WTC11 (cell line): ENCODE data around the gene HSF2BP. TPM values are rescaled to one million over a fixed set of nuclear protein-coding genes. Genes with fewer than 3 reads are reported as not detected.

Experiments
- ATAC-seq: fragments of 200-7000 bp; cut with Tn5 transposase; 2 replicates; pipeline ENCODE4 v1.10.0; 2021; ENCODE audit warnings: mild to moderate bottlenecking, moderate library complexity
- CTCF ChIA-PET: fragments of 300-600 bp; sonication (Branson Sonifier 250); formaldehyde crosslinking; loops from one replicate; lab custom pipeline; 2021; ENCODE audit warnings: antibody characterized with exemption; lab: Charles Lee
- POLR2A ChIA-PET: fragments of 350-600 bp; sonication (Branson Sonifier 250); formaldehyde crosslinking; loops from one replicate; lab custom pipeline; 2021; ENCODE audit warnings: antibody characterized with exemption; lab: Charles Lee
- DNase-seq: peaks from one replicate; pipeline ENCODE4 v3.0.0; 2021; ENCODE audit warnings: low spot score
- H3K27ac Mint-ChIP-seq: 2 replicates; pipeline ENCODE4 v1.8.0; 2021; ENCODE audit warnings: mixed read lengths
- H3K27me3 Mint-ChIP-seq: 2 replicates; pipeline ENCODE4 v1.8.0; 2021; ENCODE audit warnings: low read depth, mild to moderate bottlenecking, moderate library complexity, mixed read lengths
- H3K36me3 Mint-ChIP-seq: 2 replicates; pipeline ENCODE4 v1.8.0; 2021; ENCODE audit warnings: mixed read lengths
- H3K4me1 Mint-ChIP-seq: 2 replicates; pipeline ENCODE4 v1.8.0; 2022; ENCODE audit warnings: mixed read lengths
- H3K4me3 Mint-ChIP-seq: 2 replicates; pipeline ENCODE4 v1.8.0; 2021; ENCODE audit warnings: mild to moderate bottlenecking, moderate library complexity, mixed read lengths
- H3K9me3 Mint-ChIP-seq: 2 replicates; pipeline ENCODE4 v1.8.0; 2021; ENCODE audit warnings: mixed read lengths
- CDX4 ChIP-seq: fragments of 250-450 bp; sonication (Bioruptor Pico); IDR thresholded peaks from 2 replicates; pipeline ENCODE4 v1.9.0; 2021; ENCODE audit warnings: moderate library complexity, mild to moderate bottlenecking, inconsistent platforms, borderline replicate concordance
- ETV6 ChIP-seq: sonication (generic); formaldehyde crosslinking; IDR thresholded peaks from 2 replicates; pipeline ENCODE4 v1.8.1; 2022; ENCODE audit warnings: mild to moderate bottlenecking, missing genetic modification reagents
- FOXK1 ChIP-seq: sonication (generic); formaldehyde crosslinking; IDR thresholded peaks from 2 replicates; pipeline ENCODE4 v1.8.0; 2022; ENCODE audit warnings: mild to moderate bottlenecking, moderate library complexity, missing genetic modification reagents
- FOXP1 ChIP-seq: sonication (generic); formaldehyde crosslinking; IDR thresholded peaks from 2 replicates; pipeline ENCODE4 v1.8.0; 2022; ENCODE audit warnings: missing genetic modification reagents, mild to moderate bottlenecking, moderate library complexity, borderline replicate concordance
- JAZF1 ChIP-seq: fragments of 250-450 bp; sonication (Bioruptor Pico); IDR thresholded peaks from 2 replicates; pipeline ENCODE4 v1.9.0; 2021; ENCODE audit warnings: moderate library complexity, mild to moderate bottlenecking, inconsistent platforms
- JUN ChIP-seq: sonication (generic); formaldehyde crosslinking; IDR thresholded peaks from 2 replicates; pipeline ENCODE4 v1.8.0; 2023; ENCODE audit warnings: mild to moderate bottlenecking, missing genetic modification reagents
- KAT7 ChIP-seq: sonication (generic); formaldehyde crosslinking; IDR thresholded peaks from 2 replicates; pipeline ENCODE4 v1.8.1; 2023; ENCODE audit warnings: missing genetic modification reagents, mild to moderate bottlenecking, borderline replicate concordance
- NFATC4 ChIP-seq: fragments of 250-450 bp; sonication (Bioruptor Pico); IDR thresholded peaks from 2 replicates; pipeline ENCODE4 v1.9.0; 2021; ENCODE audit warnings: mild to moderate bottlenecking
- NR1H2 ChIP-seq: sonication (generic); formaldehyde crosslinking; IDR thresholded peaks from 2 replicates; pipeline ENCODE4 v1.9.0; 2021; ENCODE audit warnings: mild to moderate bottlenecking, moderate library complexity, missing genetic modification reagents
- RELA ChIP-seq: sonication (generic); formaldehyde crosslinking; IDR thresholded peaks from 2 replicates; pipeline ENCODE4 v1.8.1; 2022; ENCODE audit warnings: missing genetic modification reagents, mild to moderate bottlenecking, borderline replicate concordance
- SMAD4 ChIP-seq: sonication (generic); formaldehyde crosslinking; IDR thresholded peaks from 2 replicates; pipeline ENCODE4 v1.8.0; 2022; ENCODE audit warnings: mild to moderate bottlenecking, missing genetic modification reagents
- USF1 ChIP-seq: sonication (generic); formaldehyde crosslinking; IDR thresholded peaks from 2 replicates; pipeline ENCODE4 v1.8.0; 2022; ENCODE audit warnings: mild to moderate bottlenecking, missing genetic modification reagents
- ZNF317 ChIP-seq: sonication (generic); formaldehyde crosslinking; IDR thresholded peaks from 2 replicates; pipeline ENCODE4 v1.8.1; 2023; ENCODE audit warnings: low read depth, mild to moderate bottlenecking, moderate library complexity, missing genetic modification reagents, borderline replicate concordance
- ZNF425 ChIP-seq: fragments of 250-450 bp; sonication (Bioruptor Pico); conservative IDR thresholded peaks from 2 replicates; pipeline ENCODE4 v1.9.0; 2021; ENCODE audit warnings: mild to moderate bottlenecking
- total RNA-seq: library from RNA; stranded (reverse); gene quantifications from 3 replicates; pipeline ENCODE4 v1.2.3, GENCODE V29; 2021
- TF ChIP-seq, protein P1 (sequence below): sonication (generic); formaldehyde crosslinking; IDR thresholded peaks from 2 replicates; pipeline ENCODE4 v1.8.0; 2022; ENCODE audit warnings: missing genetic modification reagents
- TF ChIP-seq, protein P2 (sequence below): sonication (generic); formaldehyde crosslinking; IDR thresholded peaks from 2 replicates; pipeline ENCODE4 v1.8.0; 2022; ENCODE audit warnings: mild to moderate bottlenecking, missing genetic modification reagents
- TF ChIP-seq, protein P3 (sequence below): sonication (generic); formaldehyde crosslinking; IDR thresholded peaks from 2 replicates; pipeline ENCODE4 v1.8.1; 2022; ENCODE audit warnings: low read depth, mild to moderate bottlenecking, moderate library complexity, missing genetic modification reagents, borderline replicate concordance
- TF ChIP-seq, protein P4 (sequence below): sonication (generic); formaldehyde crosslinking; IDR thresholded peaks from 2 replicates; pipeline ENCODE4 v1.8.1; 2022; ENCODE audit warnings: low read depth, missing genetic modification reagents, borderline replicate concordance
- TF ChIP-seq, protein P5 (sequence below): sonication (generic); formaldehyde crosslinking; IDR thresholded peaks from 2 replicates; pipeline ENCODE4 v1.8.0; 2023; ENCODE audit warnings: missing genetic modification reagents, mild to moderate bottlenecking, borderline replicate concordance

The HSF2BP gene
- total RNA-seq, 1 experiment from 2014 or later = 1.1 TPM

DNA sequence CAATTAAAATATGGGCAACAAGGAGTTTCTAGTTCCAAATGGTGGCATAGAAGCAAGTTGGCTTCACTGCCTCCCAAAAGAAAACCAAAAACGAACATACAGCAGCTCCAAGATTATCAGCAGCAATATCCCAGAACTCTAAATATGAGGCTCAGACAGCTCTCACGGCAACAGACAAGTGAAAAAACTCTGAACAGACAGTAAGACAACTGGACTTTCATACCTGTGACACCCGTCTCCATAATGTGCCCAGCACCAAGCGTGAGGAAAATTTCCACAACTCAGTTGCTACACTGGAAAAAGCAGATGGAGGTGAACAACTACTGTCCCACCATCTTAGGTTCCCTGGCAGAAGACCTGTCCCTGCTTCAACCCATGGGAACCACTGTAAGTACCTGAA lies 39.9 kb downstream of the HSF2BP start:
- CTCF ChIA-PET = no interaction called here
- TF ChIP-seq KAT7 (CRISPR knock-in tag) (no peak), FOXK1 (CRISPR knock-in tag) (no peak), USF1 (CRISPR knock-in tag) (no peak), JUN (CRISPR knock-in tag) (no peak)
- TF ChIP-seq, protein P1, sequence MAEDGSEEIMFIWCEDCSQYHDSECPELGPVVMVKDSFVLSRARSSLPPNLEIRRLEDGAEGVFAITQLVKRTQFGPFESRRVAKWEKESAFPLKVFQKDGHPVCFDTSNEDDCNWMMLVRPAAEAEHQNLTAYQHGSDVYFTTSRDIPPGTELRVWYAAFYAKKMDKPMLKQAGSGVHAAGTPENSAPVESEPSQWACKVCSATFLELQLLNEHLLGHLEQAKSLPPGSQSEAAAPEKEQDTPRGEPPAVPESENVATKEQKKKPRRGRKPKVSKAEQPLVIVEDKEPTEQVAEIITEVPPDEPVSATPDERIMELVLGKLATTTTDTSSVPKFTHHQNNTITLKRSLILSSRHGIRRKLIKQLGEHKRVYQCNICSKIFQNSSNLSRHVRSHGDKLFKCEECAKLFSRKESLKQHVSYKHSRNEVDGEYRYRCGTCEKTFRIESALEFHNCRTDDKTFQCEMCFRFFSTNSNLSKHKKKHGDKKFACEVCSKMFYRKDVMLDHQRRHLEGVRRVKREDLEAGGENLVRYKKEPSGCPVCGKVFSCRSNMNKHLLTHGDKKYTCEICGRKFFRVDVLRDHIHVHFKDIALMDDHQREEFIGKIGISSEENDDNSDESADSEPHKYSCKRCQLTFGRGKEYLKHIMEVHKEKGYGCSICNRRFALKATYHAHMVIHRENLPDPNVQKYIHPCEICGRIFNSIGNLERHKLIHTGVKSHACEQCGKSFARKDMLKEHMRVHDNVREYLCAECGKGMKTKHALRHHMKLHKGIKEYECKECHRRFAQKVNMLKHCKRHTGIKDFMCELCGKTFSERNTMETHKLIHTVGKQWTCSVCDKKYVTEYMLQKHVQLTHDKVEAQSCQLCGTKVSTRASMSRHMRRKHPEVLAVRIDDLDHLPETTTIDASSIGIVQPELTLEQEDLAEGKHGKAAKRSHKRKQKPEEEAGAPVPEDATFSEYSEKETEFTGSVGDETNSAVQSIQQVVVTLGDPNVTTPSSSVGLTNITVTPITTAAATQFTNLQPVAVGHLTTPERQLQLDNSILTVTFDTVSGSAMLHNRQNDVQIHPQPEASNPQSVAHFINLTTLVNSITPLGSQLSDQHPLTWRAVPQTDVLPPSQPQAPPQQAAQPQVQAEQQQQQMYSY (CRISPR knock-in tag) = no peak
- POLR2A ChIA-PET = interaction anchor here (0.6 kb wide), 1 partner anchor 17 kb away, joined by 3 read pairs; no protein-coding TSS in a partner anchor

GRCh38 chr21:43618940-43619339 lies 40.3 kb downstream of the HSF2BP start:
- POLR2A ChIA-PET = interaction anchor here (0.6 kb wide), 1 partner anchor 17 kb away, joined by 3 read pairs; no protein-coding TSS in a partner anchor
- no peaks in the 10 kb centered on the region; the same call in 1 of the 2 replicates for H3K27me3 Mint-ChIP-seq
- CTCF ChIA-PET = no interaction called here
- no peaks in the 10 kb centered on the region for H3K4me1 Mint-ChIP-seq
- no peak overlapping the region for H3K4me3 Mint-ChIP-seq
- ATAC-seq (no peak), DNase-seq (no peak)
- peaks cover 13% of the 10 kb centered on the region for H3K36me3 Mint-ChIP-seq
- no peak overlapping the region for H3K27ac Mint-ChIP-seq
- peaks cover 29% of the 10 kb centered on the region for H3K9me3 Mint-ChIP-seq
- no peak for TF ChIP-seq JAZF1
- TF ChIP-seq FOXP1 (CRISPR knock-in tag) = no peak
- TF ChIP-seq ETV6 (CRISPR knock-in tag) = no peak
- TF ChIP-seq, protein P2, sequence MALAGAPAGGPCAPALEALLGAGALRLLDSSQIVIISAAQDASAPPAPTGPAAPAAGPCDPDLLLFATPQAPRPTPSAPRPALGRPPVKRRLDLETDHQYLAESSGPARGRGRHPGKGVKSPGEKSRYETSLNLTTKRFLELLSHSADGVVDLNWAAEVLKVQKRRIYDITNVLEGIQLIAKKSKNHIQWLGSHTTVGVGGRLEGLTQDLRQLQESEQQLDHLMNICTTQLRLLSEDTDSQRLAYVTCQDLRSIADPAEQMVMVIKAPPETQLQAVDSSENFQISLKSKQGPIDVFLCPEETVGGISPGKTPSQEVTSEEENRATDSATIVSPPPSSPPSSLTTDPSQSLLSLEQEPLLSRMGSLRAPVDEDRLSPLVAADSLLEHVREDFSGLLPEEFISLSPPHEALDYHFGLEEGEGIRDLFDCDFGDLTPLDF (CRISPR knock-in tag) = no peak
- TF ChIP-seq, protein P3, sequence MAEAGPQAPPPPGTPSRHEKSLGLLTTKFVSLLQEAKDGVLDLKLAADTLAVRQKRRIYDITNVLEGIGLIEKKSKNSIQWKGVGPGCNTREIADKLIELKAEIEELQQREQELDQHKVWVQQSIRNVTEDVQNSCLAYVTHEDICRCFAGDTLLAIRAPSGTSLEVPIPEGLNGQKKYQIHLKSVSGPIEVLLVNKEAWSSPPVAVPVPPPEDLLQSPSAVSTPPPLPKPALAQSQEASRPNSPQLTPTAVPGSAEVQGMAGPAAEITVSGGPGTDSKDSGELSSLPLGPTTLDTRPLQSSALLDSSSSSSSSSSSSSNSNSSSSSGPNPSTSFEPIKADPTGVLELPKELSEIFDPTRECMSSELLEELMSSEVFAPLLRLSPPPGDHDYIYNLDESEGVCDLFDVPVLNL (CRISPR knock-in tag) = no peak
- TF ChIP-seq, protein P4, sequence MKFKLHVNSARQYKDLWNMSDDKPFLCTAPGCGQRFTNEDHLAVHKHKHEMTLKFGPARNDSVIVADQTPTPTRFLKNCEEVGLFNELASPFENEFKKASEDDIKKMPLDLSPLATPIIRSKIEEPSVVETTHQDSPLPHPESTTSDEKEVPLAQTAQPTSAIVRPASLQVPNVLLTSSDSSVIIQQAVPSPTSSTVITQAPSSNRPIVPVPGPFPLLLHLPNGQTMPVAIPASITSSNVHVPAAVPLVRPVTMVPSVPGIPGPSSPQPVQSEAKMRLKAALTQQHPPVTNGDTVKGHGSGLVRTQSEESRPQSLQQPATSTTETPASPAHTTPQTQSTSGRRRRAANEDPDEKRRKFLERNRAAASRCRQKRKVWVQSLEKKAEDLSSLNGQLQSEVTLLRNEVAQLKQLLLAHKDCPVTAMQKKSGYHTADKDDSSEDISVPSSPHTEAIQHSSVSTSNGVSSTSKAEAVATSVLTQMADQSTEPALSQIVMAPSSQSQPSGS (CRISPR knock-in tag) = no peak
- no peak for TF ChIP-seq SMAD4 (CRISPR knock-in tag)
- TF ChIP-seq NR1H2 (CRISPR knock-in tag) = no peak
- TF ChIP-seq ZNF425 (CRISPR knock-in tag) = no peak
- TF ChIP-seq ZNF317 = no peak
- TF ChIP-seq RELA = no peak
- TF ChIP-seq NFATC4 (CRISPR knock-in tag) = no peak
- TF ChIP-seq CDX4 = no peak
- TF ChIP-seq, protein P5, sequence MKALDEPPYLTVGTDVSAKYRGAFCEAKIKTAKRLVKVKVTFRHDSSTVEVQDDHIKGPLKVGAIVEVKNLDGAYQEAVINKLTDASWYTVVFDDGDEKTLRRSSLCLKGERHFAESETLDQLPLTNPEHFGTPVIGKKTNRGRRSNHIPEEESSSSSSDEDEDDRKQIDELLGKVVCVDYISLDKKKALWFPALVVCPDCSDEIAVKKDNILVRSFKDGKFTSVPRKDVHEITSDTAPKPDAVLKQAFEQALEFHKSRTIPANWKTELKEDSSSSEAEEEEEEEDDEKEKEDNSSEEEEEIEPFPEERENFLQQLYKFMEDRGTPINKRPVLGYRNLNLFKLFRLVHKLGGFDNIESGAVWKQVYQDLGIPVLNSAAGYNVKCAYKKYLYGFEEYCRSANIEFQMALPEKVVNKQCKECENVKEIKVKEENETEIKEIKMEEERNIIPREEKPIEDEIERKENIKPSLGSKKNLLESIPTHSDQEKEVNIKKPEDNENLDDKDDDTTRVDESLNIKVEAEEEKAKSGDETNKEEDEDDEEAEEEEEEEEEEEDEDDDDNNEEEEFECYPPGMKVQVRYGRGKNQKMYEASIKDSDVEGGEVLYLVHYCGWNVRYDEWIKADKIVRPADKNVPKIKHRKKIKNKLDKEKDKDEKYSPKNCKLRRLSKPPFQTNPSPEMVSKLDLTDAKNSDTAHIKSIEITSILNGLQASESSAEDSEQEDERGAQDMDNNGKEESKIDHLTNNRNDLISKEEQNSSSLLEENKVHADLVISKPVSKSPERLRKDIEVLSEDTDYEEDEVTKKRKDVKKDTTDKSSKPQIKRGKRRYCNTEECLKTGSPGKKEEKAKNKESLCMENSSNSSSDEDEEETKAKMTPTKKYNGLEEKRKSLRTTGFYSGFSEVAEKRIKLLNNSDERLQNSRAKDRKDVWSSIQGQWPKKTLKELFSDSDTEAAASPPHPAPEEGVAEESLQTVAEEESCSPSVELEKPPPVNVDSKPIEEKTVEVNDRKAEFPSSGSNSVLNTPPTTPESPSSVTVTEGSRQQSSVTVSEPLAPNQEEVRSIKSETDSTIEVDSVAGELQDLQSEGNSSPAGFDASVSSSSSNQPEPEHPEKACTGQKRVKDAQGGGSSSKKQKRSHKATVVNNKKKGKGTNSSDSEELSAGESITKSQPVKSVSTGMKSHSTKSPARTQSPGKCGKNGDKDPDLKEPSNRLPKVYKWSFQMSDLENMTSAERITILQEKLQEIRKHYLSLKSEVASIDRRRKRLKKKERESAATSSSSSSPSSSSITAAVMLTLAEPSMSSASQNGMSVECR (CRISPR knock-in tag) = no peak

More for the DNA sequence above, 39.9 kb downstream of the HSF2BP start:
- H3K36me3 Mint-ChIP-seq = peaks cover 13% of the 10 kb centered on the region
- no peaks in the 10 kb centered on the region; the same call in 1 of the 2 replicates for H3K27me3 Mint-ChIP-seq
- H3K27ac Mint-ChIP-seq = no peak overlapping the region
- peaks cover 29% of the 10 kb centered on the region for H3K9me3 Mint-ChIP-seq
- ATAC-seq = no peak
- H3K4me3 Mint-ChIP-seq = no peak overlapping the region
- no peak for DNase-seq
- H3K4me1 Mint-ChIP-seq = no peaks in the 10 kb centered on the region
